ENCODE measurements around the gene SLC9A7.

Gene SLC9A7

DNA sequence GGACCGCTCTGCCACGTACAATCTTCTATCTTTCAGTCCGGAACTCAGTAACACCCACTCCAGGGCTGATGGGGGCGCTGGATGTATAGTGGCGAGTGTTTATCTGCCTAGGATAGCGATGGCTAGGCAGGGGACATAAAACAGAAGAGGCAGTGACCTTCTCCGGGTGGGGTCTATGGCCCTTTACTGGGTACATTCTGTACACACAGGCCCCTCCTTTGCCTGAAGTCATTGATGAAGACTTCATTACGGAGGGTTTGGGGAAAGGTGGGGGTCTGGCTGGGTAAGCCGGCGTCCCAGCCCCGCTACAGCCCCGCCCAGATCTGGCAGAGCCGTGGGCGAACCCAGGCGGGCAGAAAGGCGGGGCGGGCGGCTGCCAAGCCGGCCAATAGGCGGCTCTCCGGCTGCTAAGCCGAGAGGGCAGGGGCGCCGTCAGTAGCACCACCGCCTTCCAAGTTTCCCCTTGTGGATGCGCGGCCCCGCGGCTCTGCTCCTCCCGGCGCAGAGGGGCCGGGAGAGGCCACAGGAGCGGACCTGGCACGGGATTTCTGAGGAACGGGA lies 185.5 kb downstream of the SLC9A7 start, which contains the start of gene CHST7:
CHST7 (plus strand) TSS at position 435 of the 561 bp plus-strand sequence. CDS start 167 bp downstream, outside the sequence.
- DNase-seq (ENCODE audit: low read depth) = peak; percentile 75

- peak; percentile 11 for DNase-seq (ENCODE audit: low read depth)
Measured at GRCh38 chrX:46572340-46572936, 186.5 kb downstream of the SLC9A7 start.

DNA sequence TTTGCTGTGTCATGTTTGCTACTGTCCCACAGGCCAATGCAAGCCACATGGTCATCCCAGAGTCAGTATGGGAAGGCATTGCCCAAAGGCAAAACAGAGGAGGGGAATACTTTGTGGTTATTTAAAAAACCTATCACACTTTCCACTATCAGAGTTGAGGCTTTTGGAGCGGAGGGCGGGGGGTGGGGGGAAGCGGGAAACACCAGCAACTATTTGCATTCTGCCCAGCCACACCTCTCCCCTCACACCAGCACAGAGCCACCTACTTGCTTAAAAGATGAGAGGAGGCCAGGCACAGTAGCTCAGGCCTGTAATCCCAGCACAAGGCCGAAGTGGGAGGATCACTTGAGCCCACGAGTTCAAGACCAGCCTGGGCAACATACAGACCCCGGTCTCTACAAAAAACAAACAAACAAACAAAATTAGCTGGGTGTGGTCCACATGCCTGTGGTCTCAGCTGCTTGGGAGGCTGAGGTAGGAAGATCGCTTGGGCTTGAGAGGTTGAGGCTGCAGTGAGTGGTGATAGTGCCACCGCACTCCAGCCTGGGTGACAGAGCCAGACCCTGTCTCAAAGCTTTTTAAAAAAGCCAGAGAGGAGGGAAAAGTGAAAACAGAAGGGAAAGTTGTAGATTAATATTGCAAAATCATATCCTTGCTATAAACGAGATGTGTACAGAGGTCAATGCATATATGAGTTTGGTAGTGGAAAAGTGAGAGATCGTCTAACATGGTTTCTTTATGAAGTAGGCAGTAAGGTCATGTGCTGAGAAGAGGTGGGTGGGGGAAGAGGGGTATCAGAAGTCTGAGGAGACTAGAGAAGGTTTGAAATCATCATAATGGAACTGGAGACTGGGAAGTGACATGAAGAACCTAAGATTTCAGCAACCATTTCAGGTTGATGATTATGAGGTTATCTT lies 187.2 kb downstream of the SLC9A7 start:
- no peak for DNase-seq (ENCODE audit: low read depth)

DNA sequence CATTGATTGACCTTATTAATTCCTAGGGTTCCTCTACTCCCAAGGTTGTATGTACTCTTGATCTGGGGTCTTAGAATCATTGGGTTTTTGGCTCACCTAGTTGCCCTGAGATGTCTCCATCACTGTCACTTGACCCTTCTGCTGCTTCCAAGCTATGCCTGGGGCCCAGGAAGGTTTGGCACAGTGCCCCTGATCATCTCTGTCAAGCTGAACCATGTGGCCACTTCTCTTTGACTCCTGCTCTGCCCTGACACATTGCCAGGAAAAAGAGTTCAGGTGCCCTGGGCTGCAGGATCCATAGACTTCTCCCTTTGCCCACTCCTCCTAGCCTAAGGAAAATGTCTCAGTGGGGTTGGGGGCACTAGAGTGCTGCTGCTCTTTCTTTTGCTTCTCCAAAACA lies 189.3 kb downstream of the SLC9A7 start:
- DNase-seq (ENCODE audit: low read depth) = no peak

GRCh38 chrX:46567388-46567787 lies 191.5 kb downstream of the SLC9A7 start:
- no peak for DNase-seq (ENCODE audit: low read depth)

DNA sequence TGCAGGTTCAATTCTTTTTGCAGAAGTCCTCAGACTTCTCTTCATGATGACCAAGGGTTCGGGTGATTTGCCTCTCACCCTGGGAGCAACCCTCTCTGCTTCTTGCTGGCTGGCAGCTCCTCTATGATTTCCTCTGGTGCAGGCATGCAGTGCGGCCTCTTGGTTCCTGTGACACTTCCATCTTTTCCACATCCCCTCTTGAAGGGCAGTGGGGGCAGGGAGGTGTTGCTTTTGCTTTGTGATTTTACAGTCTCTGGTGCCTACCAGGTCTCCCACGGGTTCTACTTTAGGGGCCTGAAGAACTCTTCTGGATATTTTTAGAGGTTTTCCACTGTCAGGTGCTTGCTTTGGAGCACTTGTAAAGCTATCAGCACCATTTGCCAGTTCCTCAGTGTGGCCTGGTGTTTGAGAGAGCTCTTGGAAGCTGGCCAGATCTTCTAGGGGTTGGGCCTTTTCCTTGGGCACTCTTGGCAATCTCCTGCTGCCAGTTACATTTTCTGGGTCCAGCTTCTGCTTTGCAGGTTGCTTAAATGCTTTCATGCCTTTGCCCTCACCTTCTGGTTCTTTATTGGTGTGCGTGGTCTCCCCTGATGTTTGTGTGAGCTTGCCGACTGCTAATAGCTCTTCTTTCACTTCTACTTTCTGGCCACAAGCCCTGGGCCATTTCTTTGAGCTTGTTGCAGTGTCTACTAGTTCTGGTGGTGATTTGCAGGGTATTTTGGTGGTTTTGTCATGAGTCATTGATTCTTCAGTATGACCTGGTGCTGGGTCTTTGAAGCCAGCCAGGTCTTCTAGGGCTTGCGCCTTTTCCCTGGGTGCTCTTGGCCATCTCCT lies 196.9 kb downstream of the SLC9A7 start:
- DNase-seq (ENCODE audit: low read depth) = no peak

DNA sequence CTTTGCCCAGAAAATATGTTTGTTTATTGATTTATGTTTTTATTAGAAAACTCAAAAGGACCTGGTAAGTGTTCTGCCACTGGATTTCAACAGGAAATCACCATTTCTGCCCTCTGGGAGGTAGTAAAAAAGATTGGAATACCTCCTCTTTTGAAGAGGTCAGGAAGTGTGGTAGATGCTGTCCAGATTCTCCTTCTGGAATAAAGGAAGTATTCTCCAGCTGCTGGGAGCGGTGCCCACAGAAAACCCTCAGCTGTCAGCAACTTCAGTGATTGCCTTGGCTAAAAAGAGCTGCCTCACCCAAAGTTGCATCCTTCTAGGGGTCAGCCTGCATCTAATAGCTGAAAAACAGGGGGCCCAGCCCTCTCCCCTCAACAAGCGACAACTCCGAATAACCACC lies 199.9 kb downstream of the SLC9A7 start:
- no peak for DNase-seq (ENCODE audit: low read depth)

GRCh38 chrX:46554942-46555341 lies 204.0 kb downstream of the SLC9A7 start:
- DNase-seq (ENCODE audit: low read depth) = peak; percentile 55

DNA sequence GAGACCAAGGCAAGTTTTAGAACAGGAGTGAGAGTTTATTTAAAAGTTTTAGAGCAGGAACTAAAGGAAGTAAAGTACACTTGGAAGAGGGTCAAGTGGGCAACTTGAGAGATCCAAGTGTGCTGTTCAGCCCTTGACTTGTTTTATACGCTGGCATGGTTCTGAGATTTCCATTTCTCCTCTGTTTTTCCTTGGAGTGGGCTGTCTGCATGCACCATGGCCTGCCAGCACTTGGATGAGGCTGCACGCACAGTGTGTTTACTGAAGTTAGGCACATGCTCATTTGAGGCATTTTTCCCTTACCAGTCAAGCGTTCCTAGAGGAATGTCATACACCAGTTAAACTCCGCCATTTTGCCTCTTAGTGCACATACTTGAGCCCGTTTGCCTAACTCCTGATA lies 205.0 kb downstream of the SLC9A7 start:
- no peak for DNase-seq (ENCODE audit: low read depth)

DNA sequence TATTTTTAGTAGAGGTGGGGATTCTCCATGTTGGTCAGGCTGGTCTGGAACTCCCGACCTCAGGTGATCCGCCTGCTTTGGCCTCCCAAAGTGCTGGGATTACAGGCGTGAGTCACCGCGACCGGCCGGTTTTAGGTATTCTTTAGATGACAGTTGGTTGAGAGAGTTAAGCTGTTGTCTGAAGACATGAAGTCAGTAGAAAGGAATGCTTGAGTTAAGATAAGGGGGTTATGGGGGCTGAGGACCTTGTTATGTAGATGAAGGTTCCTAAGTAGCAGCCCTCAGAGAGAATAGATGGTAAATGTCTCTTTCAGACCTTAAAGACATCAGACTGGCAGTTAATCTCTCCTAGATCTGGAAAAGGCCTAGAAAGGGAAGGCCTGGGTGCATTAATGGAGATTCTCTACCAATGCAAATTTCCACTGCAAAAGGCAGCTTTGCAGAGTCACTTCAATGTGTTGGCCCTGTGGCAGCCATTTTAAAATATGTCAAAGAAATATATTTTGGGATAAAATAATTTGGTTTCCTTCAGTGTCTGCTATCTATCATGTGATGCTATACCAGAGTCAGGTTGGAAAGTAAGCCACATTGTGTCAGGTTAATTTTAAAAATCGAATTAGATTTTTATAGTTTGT lies 207.3 kb downstream of the SLC9A7 start:
- peak; percentile 68 for DNase-seq (ENCODE audit: low read depth)

DNA sequence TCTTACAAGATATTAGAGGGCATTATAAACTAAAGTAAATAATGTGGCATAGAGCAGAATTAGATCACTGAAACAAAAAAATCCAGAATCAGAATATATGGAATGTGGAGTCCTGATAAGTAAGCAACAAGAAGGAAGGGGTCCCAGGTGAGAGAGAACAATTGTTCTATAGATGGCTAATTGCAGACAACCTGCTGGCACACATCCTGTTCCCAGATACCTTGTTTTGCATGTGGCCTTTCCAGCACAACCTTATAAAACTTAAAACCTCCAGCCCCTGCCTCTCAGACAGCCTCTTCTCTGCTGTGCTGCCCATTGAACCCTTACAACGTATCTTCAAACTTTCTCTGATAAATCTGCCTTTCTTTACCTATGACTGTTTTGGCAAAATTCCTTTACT lies 209.0 kb downstream of the SLC9A7 start:
- no peak for DNase-seq (ENCODE audit: low read depth)
